Spleen (tissue), 13 donors: ENCODE results near the gene DNAJC8. TPM values are rescaled to one million over a fixed set of nuclear protein-coding genes. Genes with fewer than 3 reads are reported as not detected.

Experiments used
- DNase-seq: peaks from one replicate; pipeline ENCODE4 v3.0.0-alpha.2; 2020
- H3K27ac ChIP-seq, 8 donors: fragments of 200-600 bp; sonication (generic) in 7 of 8; 1 replicate in 4 of 8; 2 replicates in 4 of 8; pipeline versions ENCODE4 v1.5.0 to v1.8.0; 2016 to 2021; ENCODE audit warnings: inconsistent platforms in 4 of 8, mild to moderate bottlenecking in 4 of 8, moderate library complexity in 1 of 8
- H3K27me3 ChIP-seq, 7 donors: fragments of 200-600 bp; sonication (generic) in 6 of 7; replicated peaks in 1 of 7; 1 replicate in 4 of 7; 2 replicates in 3 of 7; pipeline versions ENCODE4 v1.5.0 to v1.8.0; 2016 to 2021; ENCODE audit warnings: inconsistent platforms in 3 of 7, mild to moderate bottlenecking in 1 of 7
- H3K36me3 ChIP-seq, 6 donors: fragments of 200-600 bp; sonication (generic) in 5 of 6; 1 replicate in 4 of 6; 2 replicates in 2 of 6; pipeline versions ENCODE4 v1.5.0 to v1.8.0; 2016 to 2021; ENCODE audit warnings: inconsistent platforms in 2 of 6
- H3K4me1 ChIP-seq, 6 donors: fragments of 200-600 bp; sonication (generic) in 5 of 6; 1 replicate in 3 of 6; 2 replicates in 3 of 6; pipeline versions ENCODE4 v1.5.0 to v1.8.0; 2016 to 2021; ENCODE audit warnings: inconsistent platforms in 3 of 6
- H3K4me3 ChIP-seq, 8 donors: fragments of 200-600 bp; sonication (generic) in 7 of 8; 1 replicate in 4 of 8; 2 replicates in 4 of 8; pipeline versions ENCODE4 v1.5.0 to v1.8.0; 2016 to 2021; ENCODE audit warnings: inconsistent platforms in 4 of 8, mild to moderate bottlenecking in 4 of 8, moderate library complexity in 2 of 8
- H3K9me3 ChIP-seq, 8 donors: fragments of 200-600 bp; sonication (generic) in 7 of 8; 1 replicate in 4 of 8; 2 replicates in 4 of 8; pipeline versions ENCODE4 v1.5.0 to v1.8.0; 2016 to 2021; ENCODE audit warnings: inconsistent platforms in 4 of 8
- POLR2A ChIP-seq, 3 donors: fragments of 450-650 bp; IDR thresholded peaks; one replicate each; pipeline ENCODE4 v1.5.1; 2017; ENCODE audit warnings: antibody characterized with exemption in 3 of 3, mild to moderate bottlenecking in 1 of 3
- POLR2AphosphoS5 ChIP-seq, 3 donors: sonication (generic); formaldehyde crosslinking; IDR thresholded peaks; one replicate each; pipeline ENCODE4 v1.5.1; 2017; ENCODE audit warnings: antibody characterized with exemption in 3 of 3
- WGBS, 5 donors: extraction: QIAGEN DNeasy Blood & Tissue Kit in 3 of 5; methylation state at CpG; one replicate each; pipeline versions ENCODE4 v1.1.5 to v1.1.7; 2013 to 2018; 5-methylcytosine and 5-hydroxymethylcytosine counted together
- intact Hi-C: fragments of 100-400 bp; cut with DNase I; formaldehyde crosslinking; loops from one replicate; pipeline ENCODE4 v1.15.0; 2023; ENCODE audit warnings: low total_unique reads
- long read RNA-seq, 2 donors: transcript quantifications; one replicate each; lab custom pipeline, GENCODE V29; 2026
- polyA plus RNA-seq, 3 donors: library from polyadenylated mRNA; stranded (reverse); fragments of 200-250 nt; gene quantifications; one replicate each; pipeline ENCODE4 v1.2.1, GENCODE V29; 2013
- total RNA-seq, 7 donors: library from RNA; depleted of rRNA in 3 of 7; stranded (reverse); fragments of >200 nt in 3 of 7; fragmentation: NEBNext Ultra II Directional in 4 of 7; extraction: Animal tissue kit (Norgen Biotek cat#: 25700) in 4 of 7; gene quantifications; one replicate each; pipeline versions ENCODE4 v1.1.0 to v1.2.1, GENCODE V29; 2016 to 2021
- TF ChIP-seq, protein P1 (sequence below), 11 experiments: fragments of 200-600 bp in 7 of 11; fragments of 450-650 bp in 4 of 11; sonication (generic) in 4 of 11; IDR thresholded peaks in 8 of 11; conservative IDR thresholded peaks in 3 of 11; 1 replicate in 7 of 11; 2 replicates in 4 of 11; pipeline versions ENCODE4 v1.4.0 to v1.8.0; 2016 to 2021; ENCODE audit warnings: antibody characterized with exemption in 11 of 11, inconsistent platforms in 4 of 11, mild to moderate bottlenecking in 1 of 11
- donor health status: healthy with polysubstance abuse.
- donor health status: DM: no; HTN: no; CAD: no; lungs with moderate emphysema.
- donor health status: DM: no; HTN: no; CAD: no.
- donor health status: Bipolar disorder and iron deficiency.
- donor health status: healthy.
- donor health status: DM: no; HTN: no; CAD: no.
- donor health status: DM: yes; HTN: yes; CAD: no.

The DNAJC8 gene, protein sequence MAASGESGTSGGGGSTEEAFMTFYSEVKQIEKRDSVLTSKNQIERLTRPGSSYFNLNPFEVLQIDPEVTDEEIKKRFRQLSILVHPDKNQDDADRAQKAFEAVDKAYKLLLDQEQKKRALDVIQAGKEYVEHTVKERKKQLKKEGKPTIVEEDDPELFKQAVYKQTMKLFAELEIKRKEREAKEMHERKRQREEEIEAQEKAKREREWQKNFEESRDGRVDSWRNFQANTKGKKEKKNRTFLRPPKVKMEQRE
- 10 to 100 TPM; 52.0 to 71.0 (median 60.8) TPM for total RNA-seq
- 10 to 100 TPM; 63.8 to 95.9 (median 92.8) TPM for polyA plus RNA-seq
- long read RNA-seq, donor 1, transcript DNAJC8-201 (9 exons, 1,759 nt), result major isoform, 45 of 88 reads
- long read RNA-seq, donor 1, partial matches to known transcripts, result 40 of 88 reads
- long read RNA-seq, donor 1, other reads (novel, unspliced or antisense), result 0 of 88 reads
- long read RNA-seq, donor 2, transcript DNAJC8-201 (9 exons, 1,759 nt), result major isoform, 35 of 74 reads
- long read RNA-seq, donor 2, partial matches to known transcripts, result 38 of 74 reads
- long read RNA-seq, donor 2, other reads (novel, unspliced or antisense), result 0 of 74 reads

DNA sequence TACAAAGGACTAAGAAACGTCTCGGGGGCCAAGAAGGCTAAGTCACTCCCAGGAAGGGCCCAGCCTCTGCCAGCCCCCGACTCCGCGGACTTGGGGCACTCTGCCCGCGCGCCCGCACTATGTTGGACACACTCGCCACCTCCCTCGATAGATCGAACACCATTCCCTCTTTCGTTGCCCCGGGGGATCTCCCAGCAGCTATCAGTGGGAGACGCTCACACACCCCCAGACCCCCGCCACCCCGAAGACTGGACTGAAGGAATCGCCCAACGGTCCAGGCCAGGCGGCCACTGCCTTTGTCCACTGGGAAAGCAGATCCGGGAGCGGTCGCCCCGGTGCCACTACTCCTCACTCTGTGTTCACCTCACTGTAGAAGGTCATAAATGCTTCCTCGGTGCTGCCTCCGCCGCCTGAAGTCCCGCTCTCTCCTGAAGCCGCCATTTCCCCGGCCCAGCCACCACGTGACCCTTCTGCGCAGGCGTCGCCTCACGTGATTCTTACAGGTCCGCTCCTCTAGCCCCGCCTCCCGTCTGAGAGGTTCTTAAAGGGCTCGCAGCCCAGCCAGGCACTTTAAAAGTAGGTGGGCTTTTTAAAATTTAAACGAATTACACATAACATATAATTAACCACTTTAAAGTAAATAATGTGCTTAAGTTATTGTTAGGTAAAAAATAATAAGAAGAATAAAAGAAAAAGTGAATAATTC lies at the start of gene DNAJC8:
Gene DNAJC8, minus strand, starts transcription at position 472 of the 706 bp plus-strand sequence. Its CDS starts 31 bp downstream, at position 441.
- H3K27ac ChIP-seq, result peak within 1 kb of the TSS; percentile 49 to 88 (median 85)
- H3K27me3 ChIP-seq, result no peaks in the 10 kb centered on the region
- intact Hi-C loops, result no loop called here
- peaks cover 31 to 81% (median 55%) of the 10 kb centered on the region in 6 donors for H3K4me1 ChIP-seq
- WGBS, 5 donors, result 0 to 1% (median 0%) methylated on average over 37 to 40 of the region's 40 CpGs
- no peaks in the 10 kb centered on the region for H3K9me3 ChIP-seq
- peaks cover 0 to 34% (median 25%) of the 10 kb centered on the region in 6 donors for H3K36me3 ChIP-seq
- peak; percentile 95 to 97 (median 97) for TF ChIP-seq POLR2AphosphoS5 (IDR thresholded peaks at IDR 0.05)
- peak in 1 of 3 donors; percentile 46 for TF ChIP-seq POLR2A (IDR thresholded peaks at IDR 0.05)
- TF ChIP-seq, protein P1, sequence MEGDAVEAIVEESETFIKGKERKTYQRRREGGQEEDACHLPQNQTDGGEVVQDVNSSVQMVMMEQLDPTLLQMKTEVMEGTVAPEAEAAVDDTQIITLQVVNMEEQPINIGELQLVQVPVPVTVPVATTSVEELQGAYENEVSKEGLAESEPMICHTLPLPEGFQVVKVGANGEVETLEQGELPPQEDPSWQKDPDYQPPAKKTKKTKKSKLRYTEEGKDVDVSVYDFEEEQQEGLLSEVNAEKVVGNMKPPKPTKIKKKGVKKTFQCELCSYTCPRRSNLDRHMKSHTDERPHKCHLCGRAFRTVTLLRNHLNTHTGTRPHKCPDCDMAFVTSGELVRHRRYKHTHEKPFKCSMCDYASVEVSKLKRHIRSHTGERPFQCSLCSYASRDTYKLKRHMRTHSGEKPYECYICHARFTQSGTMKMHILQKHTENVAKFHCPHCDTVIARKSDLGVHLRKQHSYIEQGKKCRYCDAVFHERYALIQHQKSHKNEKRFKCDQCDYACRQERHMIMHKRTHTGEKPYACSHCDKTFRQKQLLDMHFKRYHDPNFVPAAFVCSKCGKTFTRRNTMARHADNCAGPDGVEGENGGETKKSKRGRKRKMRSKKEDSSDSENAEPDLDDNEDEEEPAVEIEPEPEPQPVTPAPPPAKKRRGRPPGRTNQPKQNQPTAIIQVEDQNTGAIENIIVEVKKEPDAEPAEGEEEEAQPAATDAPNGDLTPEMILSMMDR (IDR thresholded peaks at IDR 0.05 in 8 of 11, conservative IDR thresholded peaks at IDR 0.05 in 3 of 11), result peak in 1 of 11 experiments; percentile 9
- DNase-seq, result peak; percentile 99
- H3K4me3 ChIP-seq, result peak within 1 kb of the TSS; percentile 79 to 97 (median 87)

DNA sequence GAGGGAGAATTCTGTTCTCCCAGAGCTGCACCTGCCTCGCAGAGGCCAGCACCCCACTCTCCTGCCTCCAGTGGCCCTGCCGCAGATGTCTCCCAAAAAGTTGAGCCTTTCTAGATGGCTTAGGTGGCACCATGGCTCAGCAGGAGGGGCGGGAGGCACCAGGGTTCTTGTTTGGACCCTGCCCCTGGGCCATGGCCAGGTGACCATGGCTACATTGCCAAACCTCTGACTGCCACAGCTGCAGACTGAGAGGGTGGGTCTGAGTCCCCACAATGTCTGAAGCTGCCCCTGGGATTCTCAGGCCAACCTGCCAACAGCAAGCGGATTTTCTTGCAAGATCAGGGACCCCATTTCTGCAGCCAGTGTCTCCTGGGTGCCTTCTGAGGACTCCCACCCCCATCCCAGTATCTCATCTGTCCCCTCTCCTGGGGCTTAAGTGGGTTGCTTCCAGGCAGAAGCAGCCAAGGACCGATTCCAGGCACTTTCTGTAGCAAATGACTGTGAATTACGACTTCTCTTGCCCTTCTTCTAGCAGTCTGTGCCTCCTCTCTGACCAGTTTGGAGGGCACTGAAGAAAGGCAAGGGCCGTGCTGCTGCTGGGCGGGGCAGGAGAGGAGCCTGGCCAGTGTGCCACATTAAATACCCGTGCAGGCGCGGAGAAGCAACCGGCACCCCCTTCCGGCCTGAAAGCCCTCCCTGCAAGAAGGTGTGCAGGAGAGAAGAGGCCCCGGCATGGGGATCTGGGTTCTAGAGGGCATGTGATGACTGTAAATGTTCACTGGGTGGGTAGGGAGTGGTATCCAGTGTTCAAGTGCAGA lies 49.0 kb upstream of the DNAJC8 start:
- DNase-seq, result no peak
- Histone ChIP-seq H3K9me3 (no peaks in the 10 kb centered on the region), H3K36me3 (peaks cover 0 to 61% (median 42%) of the 10 kb centered on the region in 6 donors), H3K27me3 (no peaks in the 10 kb centered on the region), H3K4me1 (peaks cover 0 to 62% (median 27%) of the 10 kb centered on the region in 6 donors), H3K27ac (peak overlapping the region in 5 of 8 donors; percentile 1 to 71 (median 63)), H3K4me3 (no peak overlapping the region)
- WGBS, 5 donors, result 92 to 95% (median 93%) methylated on average over 14 of the region's 14 CpGs
- TF ChIP-seq, protein P1 (IDR thresholded peaks at IDR 0.05 in 8 of 11, conservative IDR thresholded peaks at IDR 0.05 in 3 of 11), result no peak
- no peak for TF ChIP-seq POLR2A (IDR thresholded peaks at IDR 0.05)
- no peak for TF ChIP-seq POLR2AphosphoS5 (IDR thresholded peaks at IDR 0.05)
- intact Hi-C loops, result no loop called here

DNA sequence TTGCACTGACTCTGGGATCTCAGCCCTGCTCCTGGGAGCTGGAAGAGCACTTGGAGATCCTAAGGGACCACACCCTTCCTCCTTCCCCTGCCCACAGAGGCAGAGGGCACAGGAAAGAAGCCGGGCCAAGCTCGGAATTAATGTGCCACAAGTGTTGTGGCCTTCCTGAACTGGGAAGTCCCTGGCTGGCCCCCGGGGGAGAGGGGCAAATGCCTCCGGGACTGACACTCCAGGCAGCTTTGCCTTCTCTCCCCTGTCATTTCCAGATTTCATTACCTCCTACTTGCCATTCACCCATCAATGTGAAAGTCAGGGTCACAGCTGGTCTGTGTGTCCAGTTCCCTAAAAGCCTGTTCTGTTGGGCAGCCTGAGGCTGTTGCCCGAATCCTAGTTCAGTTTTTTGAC lies 48.1 kb upstream of the DNAJC8 start:
- Histone ChIP-seq H3K36me3 (peaks cover 0 to 69% (median 49%) of the 10 kb centered on the region in 6 donors), H3K4me1 (peaks cover 0 to 53% (median 27%) of the 10 kb centered on the region in 6 donors), H3K27me3 (no peaks in the 10 kb centered on the region), H3K27ac (peak overlapping the region in 5 of 8 donors; percentile 1 to 71 (median 63)), H3K4me3 (no peak overlapping the region), H3K9me3 (no peaks in the 10 kb centered on the region)
- no peak for TF ChIP-seq POLR2A (IDR thresholded peaks at IDR 0.05)
- peak in 2 of 3 donors; percentile 6 to 37 for TF ChIP-seq POLR2AphosphoS5 (IDR thresholded peaks at IDR 0.05)
- 39 to 66% (median 55%) methylated on average over 5 of the region's 5 CpGs for WGBS, 5 donors
- DNase-seq, result no peak
- intact Hi-C loops, result no loop called here

DNA sequence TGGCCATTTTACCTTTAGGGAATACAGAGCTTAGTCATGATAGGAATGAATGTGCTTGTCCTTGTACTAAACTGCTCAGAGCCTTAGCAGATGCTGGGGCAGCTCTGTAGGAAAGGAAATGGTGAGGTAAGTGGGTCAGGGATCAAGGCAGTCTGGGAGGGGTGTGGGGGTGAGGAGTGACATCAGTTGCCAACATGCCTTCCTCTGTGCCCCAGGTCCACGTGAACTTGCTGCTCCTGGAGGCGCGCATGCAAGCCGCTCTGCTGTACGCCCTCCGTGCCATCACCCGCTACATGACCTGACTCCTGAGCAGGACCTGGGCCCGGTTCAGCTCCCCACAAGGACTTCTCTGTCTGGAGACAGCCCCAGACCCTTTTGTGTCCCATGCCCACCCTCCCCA lies 47.7 kb upstream of the DNAJC8 start:
- Histone ChIP-seq H3K36me3 (peaks cover 0 to 74% (median 54%) of the 10 kb centered on the region in 6 donors), H3K4me1 (peaks cover 0 to 48% (median 27%) of the 10 kb centered on the region in 6 donors), H3K27me3 (no peaks in the 10 kb centered on the region), H3K4me3 (no peak overlapping the region), H3K27ac (peak overlapping the region in 5 of 8 donors; percentile 1 to 71 (median 63)), H3K9me3 (no peaks in the 10 kb centered on the region)
- TF ChIP-seq POLR2A (IDR thresholded peaks at IDR 0.05) (no peak), POLR2AphosphoS5 (IDR thresholded peaks at IDR 0.05) (no peak)
- TF ChIP-seq, protein P1 (IDR thresholded peaks at IDR 0.05 in 8 of 11, conservative IDR thresholded peaks at IDR 0.05 in 3 of 11), result no peak
- 60 to 83% (median 75%) methylated on average over 7 to 8 of the region's 8 CpGs for WGBS, 5 donors
- intact Hi-C loops, result no loop called here
- no peak for DNase-seq
